ENCODE data around the gene DCUN1D2. TPM values are rescaled to one million over a fixed set of nuclear protein-coding genes. Genes with fewer than 3 reads are reported as not detected.

DCUN1D2 gene
- total and polyA plus RNA-seq, 5 donors from 2014 or later = 6.8 to 23.0 (median 9.3) TPM

GRCh38 chr13:113446488-113446854, 44.0 kb downstream of the DCUN1D2 start:
- Histone ChIP-seq H3K36me3 (ENCODE audit: control insufficient read depth, insufficient read depth, low read length) (no peaks in the 10 kb centered on the region), H3K9me3 (ENCODE audit: control insufficient read depth in 2 of 2, low read length in 2 of 2) (no peaks in the 10 kb centered on the region), H3K4me3 (ENCODE audit: low read depth, low read length) (no peak overlapping the region), H3K27ac (ENCODE audit: insufficient read depth, low read length, poor library complexity, severe bottlenecking) (no peak overlapping the region), H3K27me3 (ENCODE audit: control insufficient read depth, insufficient read depth, low read length) (no peaks in the 10 kb centered on the region), H3K4me1 (ENCODE audit: control insufficient read depth, insufficient read depth, low read length, poor library complexity, severe bottlenecking) (no peaks in the 10 kb centered on the region)
- no peak overlapping the region for H3K27ac Mint-ChIP-seq
- peaks cover 15% of the 10 kb centered on the region for H3K36me3 Mint-ChIP-seq
- H3K4me3 Mint-ChIP-seq = no peak overlapping the region
- H3K27me3 Mint-ChIP-seq = no peaks in the 10 kb centered on the region
- DNase-seq (no peak), ATAC-seq (ENCODE audit: low read depth in 2 of 2) (no peak)
- peaks cover 0 to 2% (median 0%) of the 10 kb centered on the region in 4 donors for H3K4me1 Mint-ChIP-seq
- peaks cover 0 to 3% (median 0%) of the 10 kb centered on the region in 7 donors for H3K9me3 Mint-ChIP-seq

- Histone ChIP-seq H3K36me3 (ENCODE audit: control insufficient read depth, insufficient read depth, low read length) (no peaks in the 10 kb centered on the region), H3K9me3 (ENCODE audit: control insufficient read depth in 2 of 2, low read length in 2 of 2) (no peaks in the 10 kb centered on the region), H3K27me3 (ENCODE audit: control insufficient read depth, insufficient read depth, low read length) (no peaks in the 10 kb centered on the region), H3K27ac (ENCODE audit: insufficient read depth, low read length, poor library complexity, severe bottlenecking) (no peak overlapping the region), H3K4me3 (ENCODE audit: low read depth, low read length) (no peak overlapping the region), H3K4me1 (ENCODE audit: control insufficient read depth, insufficient read depth, low read length, poor library complexity, severe bottlenecking) (no peaks in the 10 kb centered on the region)
- peaks cover 0 to 6% (median 0%) of the 10 kb centered on the region in 7 donors for H3K9me3 Mint-ChIP-seq
- H3K27me3 Mint-ChIP-seq = no peaks in the 10 kb centered on the region
- ATAC-seq (ENCODE audit: low read depth in 2 of 2) = no peak
- no peak for DNase-seq
- H3K36me3 Mint-ChIP-seq = peaks cover 19% of the 10 kb centered on the region
- no peak overlapping the region for H3K4me3 Mint-ChIP-seq
- no peak overlapping the region for H3K27ac Mint-ChIP-seq
- H3K4me1 Mint-ChIP-seq = peaks cover 0 to 2% (median 0%) of the 10 kb centered on the region in 4 donors
These were observed 44.6 kb downstream of the DCUN1D2 start for GRCh38 chr13:113445791-113446487.

- Histone ChIP-seq H3K27me3 (ENCODE audit: control insufficient read depth, insufficient read depth, low read length) (no peaks in the 10 kb centered on the region), H3K4me3 (ENCODE audit: low read depth, low read length) (no peak overlapping the region), H3K27ac (ENCODE audit: insufficient read depth, low read length, poor library complexity, severe bottlenecking) (no peak overlapping the region), H3K9me3 (ENCODE audit: control insufficient read depth in 2 of 2, low read length in 2 of 2) (no peaks in the 10 kb centered on the region), H3K4me1 (ENCODE audit: control insufficient read depth, insufficient read depth, low read length, poor library complexity, severe bottlenecking) (no peaks in the 10 kb centered on the region), H3K36me3 (ENCODE audit: control insufficient read depth, insufficient read depth, low read length) (no peaks in the 10 kb centered on the region)
- peaks cover 0 to 6% (median 0%) of the 10 kb centered on the region in 7 donors for H3K9me3 Mint-ChIP-seq
- peaks cover 14% of the 10 kb centered on the region for H3K36me3 Mint-ChIP-seq
- ATAC-seq (ENCODE audit: low read depth in 2 of 2) = no peak
- H3K27ac Mint-ChIP-seq = no peak overlapping the region
- no peak for DNase-seq
- peaks cover 0 to 2% (median 0%) of the 10 kb centered on the region in 4 donors for H3K4me1 Mint-ChIP-seq
- no peak overlapping the region for H3K4me3 Mint-ChIP-seq
- no peaks in the 10 kb centered on the region for H3K27me3 Mint-ChIP-seq
These were observed 46.5 kb downstream of the DCUN1D2 start for GRCh38 chr13:113443991-113444390.

- peaks cover 14% of the 10 kb centered on the region for H3K36me3 Mint-ChIP-seq
- no peak overlapping the region for H3K27ac ChIP-seq (ENCODE audit: insufficient read depth, low read length, poor library complexity, severe bottlenecking)
- no peaks in the 10 kb centered on the region for H3K27me3 Mint-ChIP-seq
- peaks cover 0 to 6% (median 0%) of the 10 kb centered on the region in 7 donors for H3K9me3 Mint-ChIP-seq
- H3K4me3 Mint-ChIP-seq = no peak overlapping the region
- no peaks in the 10 kb centered on the region for H3K4me1 ChIP-seq (ENCODE audit: control insufficient read depth, insufficient read depth, low read length, poor library complexity, severe bottlenecking)
- peaks cover 0 to 2% (median 0%) of the 10 kb centered on the region in 4 donors for H3K4me1 Mint-ChIP-seq
- no peaks in the 10 kb centered on the region for H3K27me3 ChIP-seq (ENCODE audit: control insufficient read depth, insufficient read depth, low read length)
- ATAC-seq (ENCODE audit: low read depth in 2 of 2) (no peak), DNase-seq (no peak)
- no peak overlapping the region for H3K27ac Mint-ChIP-seq
- H3K36me3 ChIP-seq (ENCODE audit: control insufficient read depth, insufficient read depth, low read length) = no peaks in the 10 kb centered on the region
- H3K4me3 ChIP-seq (ENCODE audit: low read depth, low read length) = no peak overlapping the region
- H3K9me3 ChIP-seq (ENCODE audit: control insufficient read depth in 2 of 2, low read length in 2 of 2) = no peaks in the 10 kb centered on the region
These were observed 47.5 kb downstream of the DCUN1D2 start for GRCh38 chr13:113442985-113443362.

GRCh38 chr13:113442354-113442984, 48.0 kb downstream of the DCUN1D2 start:
- Mint-ChIP-seq H3K9me3 (peaks cover 0 to 6% (median 0%) of the 10 kb centered on the region in 7 donors), H3K4me1 (peaks cover 0 to 2% (median 0%) of the 10 kb centered on the region in 4 donors), H3K27ac (no peak overlapping the region), H3K27me3 (no peaks in the 10 kb centered on the region), H3K36me3 (peaks cover 14% of the 10 kb centered on the region), H3K4me3 (no peak overlapping the region)
- DNase-seq (no peak), ATAC-seq (ENCODE audit: low read depth in 2 of 2) (no peak)
- no peaks in the 10 kb centered on the region for H3K36me3 ChIP-seq (ENCODE audit: control insufficient read depth, insufficient read depth, low read length)
- H3K9me3 ChIP-seq (ENCODE audit: control insufficient read depth in 2 of 2, low read length in 2 of 2) = no peaks in the 10 kb centered on the region
- H3K4me1 ChIP-seq (ENCODE audit: control insufficient read depth, insufficient read depth, low read length, poor library complexity, severe bottlenecking) = no peaks in the 10 kb centered on the region
- no peak overlapping the region for H3K27ac ChIP-seq (ENCODE audit: insufficient read depth, low read length, poor library complexity, severe bottlenecking)
- H3K4me3 ChIP-seq (ENCODE audit: low read depth, low read length) = no peak overlapping the region
- H3K27me3 ChIP-seq (ENCODE audit: control insufficient read depth, insufficient read depth, low read length) = no peaks in the 10 kb centered on the region

GRCh38 chr13:113441661-113442060, 48.9 kb downstream of the DCUN1D2 start:
- Mint-ChIP-seq H3K27me3 (no peaks in the 10 kb centered on the region), H3K4me3 (no peak overlapping the region), H3K36me3 (peaks cover 14% of the 10 kb centered on the region), H3K27ac (no peak overlapping the region), H3K9me3 (peaks cover 0 to 8% (median 0%) of the 10 kb centered on the region in 7 donors), H3K4me1 (peaks cover 0 to 2% (median 0%) of the 10 kb centered on the region in 4 donors)
- no peak for ATAC-seq (ENCODE audit: low read depth in 2 of 2)
- H3K4me3 ChIP-seq (ENCODE audit: low read depth, low read length) = no peak overlapping the region
- DNase-seq = no peak
- H3K27ac ChIP-seq (ENCODE audit: insufficient read depth, low read length, poor library complexity, severe bottlenecking) = no peak overlapping the region
- H3K9me3 ChIP-seq (ENCODE audit: control insufficient read depth in 2 of 2, low read length in 2 of 2) = no peaks in the 10 kb centered on the region
- no peaks in the 10 kb centered on the region for H3K27me3 ChIP-seq (ENCODE audit: control insufficient read depth, insufficient read depth, low read length)
- H3K36me3 ChIP-seq (ENCODE audit: control insufficient read depth, insufficient read depth, low read length) = no peaks in the 10 kb centered on the region
- H3K4me1 ChIP-seq (ENCODE audit: control insufficient read depth, insufficient read depth, low read length, poor library complexity, severe bottlenecking) = no peaks in the 10 kb centered on the region

- H3K4me1 Mint-ChIP-seq = no peaks in the 10 kb centered on the region
- ATAC-seq (ENCODE audit: low read depth in 2 of 2) (no peak), DNase-seq (no peak)
- no peak overlapping the region for H3K4me3 ChIP-seq (ENCODE audit: low read depth, low read length)
- no peak overlapping the region for H3K27ac ChIP-seq (ENCODE audit: insufficient read depth, low read length, poor library complexity, severe bottlenecking)
- no peaks in the 10 kb centered on the region for H3K4me1 ChIP-seq (ENCODE audit: control insufficient read depth, insufficient read depth, low read length, poor library complexity, severe bottlenecking)
- peak overlapping the region in 1 of 4 donors; percentile 38 for H3K4me3 Mint-ChIP-seq
- peak overlapping the region in 1 of 3 donors; percentile 7 for H3K27ac Mint-ChIP-seq
- peaks cover 0 to 6% (median 0%) of the 10 kb centered on the region in 7 donors for H3K9me3 Mint-ChIP-seq
- H3K27me3 ChIP-seq (ENCODE audit: control insufficient read depth, insufficient read depth, low read length) = no peaks in the 10 kb centered on the region
- no peaks in the 10 kb centered on the region for H3K9me3 ChIP-seq (ENCODE audit: control insufficient read depth in 2 of 2, low read length in 2 of 2)
- no peaks in the 10 kb centered on the region for H3K27me3 Mint-ChIP-seq
- peaks cover 10% of the 10 kb centered on the region for H3K36me3 Mint-ChIP-seq
- no peaks in the 10 kb centered on the region for H3K36me3 ChIP-seq (ENCODE audit: control insufficient read depth, insufficient read depth, low read length)
These were observed 53.0 kb downstream of the DCUN1D2 start for GRCh38 chr13:113437408-113438010.

Measured in CD4-positive, CD25-positive, alpha-beta regulatory T cell (primary cell).